GM19397 (cell line): ENCODE measurements around the gene KCNK7.
"Not testable (repeated sequence)": the region's sequence is repeated elsewhere in the genome, so short reads cannot be mapped to it uniquely, and the experiment has no call there.

Experiments used
- ATAC-seq: cut with Tn5 transposase; IDR thresholded peaks from one replicate; pipeline ENCODE4 v1.9.1; 2021; ENCODE audit warnings: mild to moderate bottlenecking, moderate library complexity; ENCODE audit not compliant: unreplicated experiment

Gene KCNK7, protein sequence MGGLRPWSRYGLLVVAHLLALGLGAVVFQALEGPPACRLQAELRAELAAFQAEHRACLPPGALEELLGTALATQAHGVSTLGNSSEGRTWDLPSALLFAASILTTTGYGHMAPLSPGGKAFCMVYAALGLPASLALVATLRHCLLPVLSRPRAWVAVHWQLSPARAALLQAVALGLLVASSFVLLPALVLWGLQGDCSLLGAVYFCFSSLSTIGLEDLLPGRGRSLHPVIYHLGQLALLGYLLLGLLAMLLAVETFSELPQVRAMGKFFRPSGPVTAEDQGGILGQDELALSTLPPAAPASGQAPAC

DNA sequence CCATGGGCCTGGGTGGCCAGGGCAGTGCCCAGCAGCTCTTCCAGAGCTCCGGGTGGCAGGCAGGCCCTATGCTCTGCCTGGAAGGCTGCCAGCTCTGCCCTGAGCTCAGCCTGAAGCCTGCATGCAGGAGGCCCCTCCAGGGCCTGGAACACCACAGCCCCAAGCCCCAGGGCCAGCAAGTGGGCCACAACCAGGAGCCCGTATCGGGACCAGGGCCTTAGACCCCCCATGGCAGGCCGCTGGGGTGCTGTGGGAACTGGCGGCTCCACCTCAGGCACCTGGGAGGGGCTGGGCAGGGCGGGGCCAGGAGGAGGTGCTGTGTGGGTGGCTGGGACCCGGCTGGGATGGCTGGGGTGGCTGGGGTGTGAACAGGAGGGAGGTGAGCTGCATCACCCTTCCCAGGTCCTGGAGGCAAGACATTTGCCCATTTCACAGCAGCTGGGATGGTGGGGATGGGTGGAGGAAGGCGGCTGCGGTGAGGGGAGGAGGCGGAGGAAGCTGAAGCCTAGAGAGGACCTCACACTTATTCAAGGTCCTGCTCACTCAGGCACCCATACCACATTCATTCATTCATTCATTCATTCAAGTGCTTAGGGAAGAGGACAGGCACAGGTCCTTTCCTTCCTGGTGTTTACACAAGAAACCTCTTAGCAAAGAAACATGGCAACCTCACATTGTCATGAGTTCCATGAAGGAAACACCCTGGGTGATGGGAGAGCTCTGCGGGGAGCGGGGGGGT, at the start of gene KCNK7:
KCNK7 (minus strand) TSS at position 258 of the 739 bp plus-strand sequence; CDS start at position 230, 28 bp downstream.
- ATAC-seq, result no peak

DNA sequence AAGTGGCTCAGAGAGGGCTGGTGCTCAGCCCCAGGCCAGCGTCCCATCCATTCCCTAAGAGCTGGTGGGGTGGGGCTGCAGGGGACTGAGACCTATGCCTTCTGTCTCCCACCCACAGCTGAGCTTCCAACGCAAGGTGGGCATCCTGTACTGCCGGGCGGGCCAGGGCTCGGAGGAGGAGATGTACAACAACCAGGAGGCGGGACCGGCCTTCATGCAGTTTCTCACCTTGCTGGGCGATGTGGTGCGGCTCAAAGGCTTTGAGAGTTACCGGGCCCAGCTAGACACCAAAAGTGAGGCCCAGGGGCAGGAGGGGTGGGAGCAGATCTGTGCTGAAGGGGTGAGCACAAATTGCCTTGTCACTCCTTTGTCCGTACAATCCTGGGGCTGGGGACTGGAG, 49.2 kb upstream of the KCNK7 start:
- ATAC-seq, result no peak

DNA sequence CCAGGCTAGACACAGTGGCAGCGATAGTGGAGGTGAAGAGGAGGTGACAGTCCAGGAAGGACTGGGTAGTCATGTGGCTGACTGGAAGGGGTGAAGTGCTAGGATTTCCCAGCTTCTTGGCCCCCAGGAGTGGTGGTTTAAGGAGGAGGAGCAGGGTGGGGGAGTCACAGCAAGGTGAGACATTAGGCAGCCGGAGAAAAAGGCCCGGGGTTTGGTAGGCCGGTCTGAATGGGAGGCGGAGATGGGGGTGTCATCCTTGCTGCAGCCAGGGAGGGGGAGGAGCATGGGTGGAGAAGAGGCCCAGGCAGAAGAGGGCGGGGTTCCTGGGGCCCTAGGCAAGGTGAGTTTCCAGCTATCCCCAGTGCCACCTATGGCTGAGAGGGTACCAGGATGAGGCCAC, 48.4 kb upstream of the KCNK7 start:
- no peak for ATAC-seq

DNA sequence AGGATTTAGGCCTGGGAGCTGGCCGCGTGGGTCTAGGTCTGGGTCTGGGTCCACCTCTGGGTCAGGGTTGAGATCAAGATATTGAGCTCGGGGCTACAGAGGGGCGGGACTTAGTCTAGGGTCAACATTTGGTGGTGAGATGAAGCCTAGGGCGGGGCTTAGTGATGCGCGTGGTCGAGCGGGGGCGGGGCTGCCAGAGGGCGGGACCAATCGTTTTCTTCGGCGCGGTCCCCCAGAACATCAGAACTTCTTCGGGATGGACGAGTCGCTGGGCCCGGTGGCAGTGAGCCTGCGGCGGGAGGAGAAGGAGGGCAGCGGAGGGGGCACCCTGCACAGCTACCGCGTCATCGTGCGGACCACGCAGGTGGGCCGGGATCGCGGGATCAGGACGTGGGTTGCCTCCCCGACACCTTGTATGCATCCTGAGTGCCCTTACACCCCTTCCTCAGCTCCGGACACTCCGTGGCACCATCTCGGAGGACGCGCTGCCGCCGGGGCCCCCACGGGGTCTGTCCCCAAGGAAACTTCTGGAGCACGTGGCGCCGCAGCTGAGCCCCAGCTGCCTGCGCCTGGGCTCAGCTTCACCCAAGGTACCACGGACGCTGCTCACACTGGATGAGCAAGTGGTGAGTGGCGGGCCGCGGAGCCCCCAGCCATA, 46.5 kb upstream of the KCNK7 start:
- ATAC-seq, result no peak

DNA sequence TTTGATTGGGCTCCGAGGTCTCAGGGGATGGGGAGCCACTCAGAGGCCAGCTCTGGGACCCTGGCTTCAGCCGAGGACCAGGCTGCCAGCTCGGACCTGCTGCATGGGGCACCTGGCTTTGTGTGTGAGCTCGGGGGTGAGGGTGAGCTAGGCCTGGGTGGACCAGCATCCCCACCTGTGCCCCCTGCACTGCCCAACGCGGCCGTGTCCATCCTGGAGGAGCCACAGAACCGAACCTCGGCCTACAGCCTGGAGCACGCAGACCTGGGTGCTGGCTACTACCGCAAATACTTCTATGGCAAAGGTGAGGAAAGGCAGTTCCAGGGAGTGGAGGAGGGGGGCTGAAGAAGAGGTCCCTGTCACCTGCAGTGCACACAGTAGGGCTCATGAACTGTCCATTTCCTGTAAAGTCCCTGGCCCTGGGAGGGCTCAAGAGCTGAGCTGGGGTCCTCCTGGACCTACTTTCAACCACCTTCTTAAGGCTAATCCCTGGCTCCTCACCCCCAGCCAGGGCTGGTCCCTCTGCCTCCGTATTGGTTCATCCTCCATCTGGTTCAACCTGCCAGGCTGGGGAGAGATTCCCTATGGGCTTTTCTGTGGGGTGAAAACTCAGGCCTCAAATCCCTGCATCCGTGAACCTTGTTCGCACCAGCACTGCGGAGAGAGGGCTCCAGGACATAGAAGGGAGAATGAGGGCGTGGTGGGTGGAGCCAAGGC, 45.9 kb upstream of the KCNK7 start:
- ATAC-seq, result no peak

DNA sequence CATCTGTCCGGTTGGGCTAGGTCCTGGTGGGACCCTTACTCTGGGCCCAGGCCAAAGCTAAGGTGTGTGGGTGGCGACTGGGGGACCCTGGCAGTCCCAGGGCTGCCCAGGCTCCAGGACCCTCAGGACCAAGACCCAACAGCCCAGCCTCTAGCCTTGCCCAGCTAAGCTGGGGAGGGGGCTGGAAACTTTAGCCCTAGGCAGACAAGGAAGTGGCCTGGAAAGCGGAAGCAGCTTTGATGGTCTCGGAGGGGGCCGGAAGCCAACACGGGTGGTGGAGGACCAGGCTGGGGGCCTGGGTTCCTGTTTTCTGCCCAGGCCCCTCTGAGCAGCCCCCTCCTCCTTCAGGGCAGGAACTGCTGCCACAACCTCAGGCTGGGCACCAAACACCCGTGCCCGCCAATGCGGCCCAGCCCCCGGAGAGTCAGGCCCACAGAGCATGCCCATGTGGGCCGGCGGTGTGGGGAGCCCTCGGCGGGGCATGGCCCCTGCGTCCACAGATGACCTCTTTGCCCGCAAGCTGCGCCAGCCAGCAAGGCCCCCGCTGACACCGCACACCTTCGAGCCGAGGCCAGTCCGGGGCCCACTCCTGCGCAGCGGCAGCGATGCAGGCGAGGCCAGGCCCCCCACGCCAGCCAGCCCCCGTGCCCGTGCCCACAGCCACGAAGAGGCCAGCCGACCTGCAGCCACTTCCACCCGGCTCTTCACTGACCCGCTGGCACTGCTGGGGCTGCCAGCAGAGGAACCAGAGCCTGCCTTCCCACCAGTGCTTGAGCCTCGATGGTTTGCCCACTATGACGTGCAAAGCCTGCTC, 45.1 kb upstream of the KCNK7 start:
- no peak for ATAC-seq

DNA sequence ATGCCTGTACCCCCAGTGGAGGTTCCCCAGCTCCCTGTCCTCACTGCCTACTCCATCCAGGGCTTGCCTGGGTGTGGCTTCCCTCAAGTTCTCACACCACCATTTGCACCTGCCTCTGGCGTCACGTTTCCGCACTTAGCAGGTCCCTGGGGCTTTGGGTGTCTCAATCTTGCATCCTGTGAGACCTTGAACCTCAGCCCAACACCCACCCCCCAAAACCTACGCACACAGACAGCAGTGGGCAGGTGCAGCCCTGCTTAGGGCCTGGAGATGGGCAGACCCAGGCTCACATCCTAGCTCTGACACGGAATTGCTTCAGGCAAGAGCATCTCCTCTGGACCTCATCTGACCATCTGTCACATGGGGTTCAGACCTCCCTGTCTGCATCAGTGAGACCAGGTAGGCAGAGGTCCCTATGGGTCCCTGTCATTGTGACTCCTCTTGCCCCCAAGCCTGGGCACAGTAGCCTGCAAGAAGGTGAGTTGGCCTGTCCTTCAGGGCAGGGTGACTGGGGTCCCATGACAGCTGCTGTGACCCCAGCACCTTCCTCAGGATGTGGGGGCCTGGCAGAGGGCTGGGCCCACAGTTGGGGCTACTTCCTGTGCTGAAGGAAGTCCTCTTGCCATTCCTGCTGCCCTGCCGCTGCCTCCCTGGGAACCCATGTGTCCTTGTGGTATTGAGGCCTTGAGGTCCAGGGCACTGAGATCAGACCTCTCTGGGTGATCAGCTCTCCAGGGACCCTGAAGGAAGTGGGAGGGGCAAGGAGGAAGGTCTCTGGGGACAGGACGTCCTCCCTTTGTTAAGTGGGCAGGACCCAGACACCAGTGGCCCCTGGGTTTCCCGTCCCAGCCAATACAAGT, 44.3 kb upstream of the KCNK7 start:
- ATAC-seq, result peak; percentile 37

DNA sequence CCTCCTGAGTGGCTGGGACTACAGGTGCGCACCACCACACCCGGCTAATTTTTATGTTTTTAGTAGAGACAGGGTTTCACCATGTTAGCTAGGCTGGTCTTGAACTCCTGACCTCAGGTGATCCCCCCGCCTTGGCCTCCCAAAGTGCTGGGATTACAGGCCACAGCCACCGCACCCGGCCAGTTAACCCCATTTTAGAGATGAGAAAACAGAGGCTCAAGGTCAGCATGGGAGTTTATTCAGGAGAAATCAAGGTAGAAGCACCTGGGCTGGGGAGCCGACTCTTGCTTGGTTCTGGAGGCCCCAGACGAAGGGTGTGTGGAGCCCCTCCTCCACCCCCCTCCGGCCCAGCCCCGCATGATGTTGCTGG, 43.6 kb upstream of the KCNK7 start:
- not testable (repeated sequence) for ATAC-seq

DNA sequence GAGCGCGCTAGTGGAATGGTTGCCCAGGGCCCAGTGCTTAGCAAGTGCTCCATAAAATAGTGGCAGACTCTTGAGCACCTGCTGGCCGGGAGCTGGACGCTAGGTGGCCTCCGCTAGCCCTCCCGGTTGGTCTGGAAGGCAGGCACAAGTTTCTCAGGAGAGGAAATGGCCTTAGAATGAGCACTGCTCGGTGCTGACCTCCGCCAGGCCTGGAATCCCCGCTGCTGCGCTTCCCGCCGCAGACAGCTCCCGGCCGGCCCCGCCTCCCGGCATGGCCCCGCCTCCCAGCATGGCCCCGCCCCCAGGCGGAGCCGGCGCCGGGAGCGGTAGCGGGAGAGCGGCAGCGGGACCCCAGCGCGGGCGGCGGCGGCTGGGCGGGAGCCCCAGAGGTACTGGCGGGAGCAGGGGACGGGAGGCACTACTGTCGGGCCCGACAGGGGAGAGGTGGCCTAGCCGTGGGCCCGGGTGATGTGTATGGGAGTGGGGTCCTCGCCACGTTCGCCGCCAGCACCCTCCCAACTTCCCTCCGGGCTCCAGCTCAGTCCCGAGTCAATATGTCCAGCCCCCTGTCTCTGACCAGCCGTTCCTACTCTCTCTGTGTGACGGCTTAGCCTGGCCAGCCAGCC, 42.3 kb upstream of the KCNK7 start, which contains the start of gene SIPA1:
SIPA1 (plus strand) TSS at position 308 of the 626 bp plus-strand sequence. CDS start 2,821 bp downstream, outside the sequence.
- ATAC-seq, result peak; percentile 42

DNA sequence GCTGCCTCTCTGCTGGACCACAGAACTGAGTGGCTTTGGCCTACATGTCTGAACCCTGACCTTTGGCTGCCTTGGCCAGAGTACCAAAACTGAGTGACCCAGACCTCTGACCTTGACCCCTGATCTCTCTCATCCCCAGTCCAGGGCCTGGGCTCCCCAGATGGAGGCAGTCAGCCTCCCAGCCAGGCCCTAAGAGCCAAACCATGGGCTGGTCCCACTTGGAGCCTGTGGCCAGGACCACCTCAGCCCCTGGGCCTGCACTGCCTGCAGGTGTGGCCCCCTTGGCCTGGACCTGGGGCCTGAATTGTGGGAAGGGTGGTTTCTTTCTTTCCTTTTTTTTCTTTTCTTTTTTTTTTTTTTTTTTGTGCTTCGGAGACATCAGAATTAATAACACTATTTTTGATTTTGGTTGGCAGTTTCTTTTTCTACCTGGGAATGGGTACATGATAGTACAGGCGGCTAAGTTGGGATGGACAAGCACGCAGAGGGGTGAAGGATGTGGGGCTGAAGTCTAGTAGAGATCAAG, 41.5 kb upstream of the KCNK7 start:
- ATAC-seq, result no peak

DNA sequence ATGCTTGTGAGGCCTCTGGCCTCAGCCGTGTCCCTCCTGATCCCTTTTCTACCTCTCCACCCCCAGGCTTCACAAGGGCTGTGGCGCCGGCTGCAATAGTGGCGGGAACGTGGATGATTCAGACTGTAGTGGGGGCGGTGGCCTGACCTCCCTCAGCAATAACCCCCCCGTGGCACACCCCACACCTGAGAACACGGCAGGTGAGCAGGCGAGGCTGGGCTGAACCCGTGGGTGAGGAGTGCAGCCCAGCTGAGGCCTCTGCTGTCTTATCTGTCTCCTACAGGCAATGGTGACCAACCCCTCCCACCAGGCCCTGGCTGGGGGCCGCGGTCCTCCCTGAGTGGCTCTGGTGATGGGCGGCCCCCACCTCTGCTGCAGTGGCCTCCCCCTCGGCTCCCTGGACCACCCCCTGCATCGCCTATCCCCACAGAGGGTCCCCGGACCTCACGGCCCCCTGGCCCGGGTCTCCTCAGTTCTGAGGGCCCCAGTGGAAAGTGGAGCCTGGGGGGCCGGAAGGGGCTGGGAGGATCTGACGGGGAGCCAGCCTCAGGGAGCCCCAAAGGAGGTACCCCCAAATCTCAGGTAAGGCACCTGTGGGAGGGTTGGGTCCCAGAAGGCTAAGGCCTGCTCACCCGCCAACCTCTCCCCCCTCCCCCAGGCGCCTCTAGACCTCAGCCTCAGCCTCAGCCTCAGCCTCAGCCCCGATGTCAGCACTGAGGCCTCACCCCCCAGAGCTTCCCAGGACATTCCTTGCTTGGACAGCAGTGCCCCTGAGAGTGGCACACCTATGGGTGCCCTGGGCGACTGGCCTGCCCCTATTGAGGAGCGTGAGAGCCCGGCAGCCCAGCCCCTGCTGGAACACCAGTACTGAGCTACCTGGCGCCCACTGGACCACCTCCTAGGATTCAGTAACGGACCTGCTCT, 40.8 kb upstream of the KCNK7 start:
- ATAC-seq, result no peak

DNA sequence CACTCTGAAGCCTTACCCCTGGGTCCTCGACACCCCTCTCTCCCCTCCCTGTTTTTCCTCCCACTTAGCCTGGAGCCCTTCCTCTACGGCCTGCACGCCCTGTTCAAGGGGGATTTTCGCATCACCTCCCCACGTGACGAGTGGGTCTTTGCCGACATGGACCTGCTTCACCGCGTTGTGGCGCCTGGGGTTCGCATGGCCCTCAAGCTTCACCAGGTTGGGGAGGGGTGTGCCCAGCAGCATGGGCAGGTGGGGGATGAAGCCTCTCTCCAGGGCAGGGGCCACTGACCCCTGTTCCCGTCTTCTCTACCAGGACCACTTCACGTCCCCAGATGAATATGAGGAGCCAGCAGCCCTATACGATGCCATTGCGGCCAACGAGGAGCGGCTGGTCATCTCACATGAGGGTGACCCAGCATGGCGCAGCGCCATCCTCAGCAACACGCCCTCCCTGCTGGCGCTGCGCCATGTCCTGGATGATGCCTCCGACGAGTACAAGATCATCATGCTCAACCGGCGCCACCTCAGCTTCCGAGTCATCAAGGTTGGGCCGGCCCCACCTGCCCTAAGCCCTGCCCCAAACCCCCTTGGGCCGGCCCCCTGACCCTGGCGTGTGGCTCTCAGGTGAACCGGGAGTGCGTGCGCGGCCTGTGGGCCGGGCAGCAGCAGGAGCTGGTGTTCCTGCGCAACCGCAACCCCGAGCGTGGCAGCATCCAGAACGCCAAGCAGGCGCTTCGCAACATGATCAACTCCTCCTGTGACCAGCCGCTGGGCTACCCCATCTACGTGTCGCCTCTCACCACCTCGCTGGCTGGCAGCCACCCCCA, 39.5 kb upstream of the KCNK7 start:
- no peak for ATAC-seq

DNA sequence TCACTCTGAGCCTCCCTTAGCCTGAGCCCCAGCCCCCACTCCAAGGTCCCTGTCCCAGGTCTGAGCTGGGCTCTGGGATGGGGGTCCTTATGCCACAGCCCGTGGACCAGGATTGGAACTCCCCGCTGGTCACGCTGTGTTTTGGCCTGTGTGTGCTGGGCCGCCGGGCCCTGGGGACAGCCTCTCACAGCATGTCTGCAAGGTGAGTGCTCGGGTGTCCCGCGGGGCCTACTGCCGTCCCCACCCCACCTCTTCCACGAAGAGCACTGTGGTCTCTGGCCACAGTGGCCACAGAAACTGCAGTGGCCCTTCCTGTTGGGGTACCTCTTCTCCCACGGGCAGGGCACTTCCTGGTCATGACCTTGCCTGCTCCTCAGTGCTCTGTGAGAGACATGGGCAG, 38.8 kb upstream of the KCNK7 start:
- no peak for ATAC-seq

DNA sequence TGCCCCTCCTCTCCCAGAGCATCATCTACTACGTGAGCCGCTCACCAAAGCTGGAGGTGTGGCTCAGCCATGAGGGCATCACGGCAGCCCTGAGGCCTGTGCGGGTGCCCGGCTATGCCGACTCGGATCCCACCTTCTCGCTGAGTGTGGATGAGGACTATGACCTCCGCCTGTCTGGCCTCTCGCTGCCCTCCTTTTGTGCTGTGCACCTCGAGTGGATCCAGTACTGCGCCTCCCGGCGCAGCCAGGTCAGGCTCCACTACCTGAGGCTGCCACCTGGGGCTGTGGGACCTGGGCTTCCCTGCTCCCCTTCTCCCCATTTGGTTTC, 38.5 kb upstream of the KCNK7 start:
- ATAC-seq, result no peak

DNA sequence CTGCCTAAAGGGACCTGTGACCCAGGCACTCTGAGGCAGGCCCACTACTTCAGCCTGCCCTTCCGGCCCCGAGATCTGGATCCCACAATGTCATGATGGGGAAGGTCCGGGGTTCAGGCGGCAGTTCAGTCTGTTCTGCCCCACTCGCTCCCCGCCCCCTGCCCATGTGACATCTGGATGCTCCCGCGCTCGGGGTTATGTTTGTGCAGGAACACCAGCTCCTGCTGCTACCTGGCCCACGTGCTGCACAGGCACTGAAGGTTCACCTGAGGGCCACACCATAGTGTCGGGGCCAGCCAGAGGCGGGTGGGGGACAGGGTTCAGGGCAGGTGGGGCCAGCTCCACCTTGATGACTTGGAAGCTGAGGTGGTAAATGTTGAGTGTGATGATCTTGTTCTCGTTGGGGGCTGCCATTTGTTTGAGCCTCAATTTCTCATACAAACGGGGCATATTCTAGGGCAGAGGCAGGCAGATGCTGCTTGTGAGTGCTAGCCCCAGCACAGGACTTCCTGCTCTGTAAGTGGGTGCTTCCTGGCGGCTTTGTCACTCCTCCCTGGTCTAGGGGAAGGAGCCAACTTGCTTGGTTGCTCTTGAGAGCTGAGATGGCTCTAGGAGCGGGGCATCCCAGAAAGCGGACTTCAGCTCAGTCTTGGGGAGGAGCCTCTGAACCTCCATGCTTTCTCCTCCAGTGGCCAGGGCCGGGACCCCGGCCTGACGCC, 37.9 kb upstream of the KCNK7 start:
- ATAC-seq, result no peak

DNA sequence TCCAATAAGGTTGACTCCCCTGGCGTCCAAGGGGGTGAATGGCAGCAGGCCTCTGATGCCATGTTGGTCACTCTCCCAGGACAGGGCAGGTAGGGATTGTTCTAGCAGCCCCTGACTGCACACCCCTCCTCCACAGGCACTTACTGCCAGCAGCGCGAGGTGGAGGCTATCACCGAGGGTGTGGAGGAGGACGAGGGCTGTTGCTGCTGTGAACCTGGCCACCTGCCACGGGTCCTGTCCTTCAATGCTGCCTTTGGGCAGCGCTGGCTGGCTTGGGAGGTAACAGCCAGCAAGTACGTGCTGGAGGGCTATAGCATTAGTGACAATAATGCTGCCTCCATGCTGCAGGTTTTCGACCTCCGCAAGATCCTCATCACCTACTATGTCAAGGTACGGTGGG, 34.6 kb upstream of the KCNK7 start:
- ATAC-seq, result no peak
